PC-3 (cell line): Measurements from ENCODE around the gene NEAT1.

Source experiments
- EZH2 ChIP-seq: fragments of 300-600 bp; sonication (generic); IDR thresholded peaks from one replicate; pipeline ENCODE4 v1.6.1; 2017; ENCODE audit warnings: antibody characterized with exemption, mild to moderate bottlenecking, low read length; ENCODE audit not compliant: unreplicated experiment
- EZH2phosphoT487 ChIP-seq: fragments of 300-600 bp; sonication (generic); IDR thresholded peaks from 2 replicates; pipeline ENCODE4 v1.6.1; 2018; ENCODE audit warnings: mild to moderate bottlenecking, antibody characterized with exemption, low read length, borderline replicate concordance
- TF ChIP-seq, protein P1 (sequence below): fragments of 300-600 bp; sonication (generic); conservative IDR thresholded peaks from 2 replicates; pipeline ENCODE4 v1.5.1; 2017; ENCODE audit warnings: antibody characterized with exemption, low read depth, mild to moderate bottlenecking, low read length

DNA sequence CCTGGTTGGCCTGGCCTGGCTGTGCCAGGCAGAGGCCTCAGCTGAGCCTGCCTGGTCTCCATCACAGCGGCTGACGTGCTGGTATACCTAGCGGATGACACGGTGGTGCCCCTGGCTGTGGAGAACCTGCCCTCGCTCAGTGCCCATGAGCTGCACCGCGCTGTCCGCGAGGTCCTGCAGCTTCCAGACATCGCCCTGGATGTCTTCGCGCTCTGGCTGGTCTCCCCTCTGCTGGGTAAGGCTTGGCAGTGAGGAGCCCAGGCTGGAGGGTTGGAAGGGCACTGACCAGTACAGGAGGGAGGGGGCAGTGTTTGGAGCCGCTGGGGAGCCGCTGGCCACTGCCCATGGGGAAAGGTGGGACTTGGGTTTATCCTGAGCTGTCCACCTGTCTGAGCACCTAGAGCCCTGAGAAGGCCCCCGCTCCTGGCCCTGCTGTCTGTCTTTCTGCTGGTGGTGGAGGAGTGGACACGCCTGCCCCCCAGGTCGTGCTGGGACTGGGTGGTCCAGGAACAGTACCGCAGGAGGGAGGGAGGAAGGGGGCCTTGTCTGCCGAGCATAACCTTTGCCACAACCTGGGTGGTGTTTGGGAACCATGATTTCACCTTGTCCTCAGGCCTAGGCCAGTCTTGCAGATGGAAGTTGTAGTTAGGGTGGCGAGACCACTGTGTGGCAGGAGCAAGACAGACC, 33.2 kb upstream of the NEAT1 start:
- TF ChIP-seq, protein P1, sequence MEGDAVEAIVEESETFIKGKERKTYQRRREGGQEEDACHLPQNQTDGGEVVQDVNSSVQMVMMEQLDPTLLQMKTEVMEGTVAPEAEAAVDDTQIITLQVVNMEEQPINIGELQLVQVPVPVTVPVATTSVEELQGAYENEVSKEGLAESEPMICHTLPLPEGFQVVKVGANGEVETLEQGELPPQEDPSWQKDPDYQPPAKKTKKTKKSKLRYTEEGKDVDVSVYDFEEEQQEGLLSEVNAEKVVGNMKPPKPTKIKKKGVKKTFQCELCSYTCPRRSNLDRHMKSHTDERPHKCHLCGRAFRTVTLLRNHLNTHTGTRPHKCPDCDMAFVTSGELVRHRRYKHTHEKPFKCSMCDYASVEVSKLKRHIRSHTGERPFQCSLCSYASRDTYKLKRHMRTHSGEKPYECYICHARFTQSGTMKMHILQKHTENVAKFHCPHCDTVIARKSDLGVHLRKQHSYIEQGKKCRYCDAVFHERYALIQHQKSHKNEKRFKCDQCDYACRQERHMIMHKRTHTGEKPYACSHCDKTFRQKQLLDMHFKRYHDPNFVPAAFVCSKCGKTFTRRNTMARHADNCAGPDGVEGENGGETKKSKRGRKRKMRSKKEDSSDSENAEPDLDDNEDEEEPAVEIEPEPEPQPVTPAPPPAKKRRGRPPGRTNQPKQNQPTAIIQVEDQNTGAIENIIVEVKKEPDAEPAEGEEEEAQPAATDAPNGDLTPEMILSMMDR: no peak
- TF ChIP-seq EZH2 (no peak), EZH2phosphoT487 (no peak)
